Measurements from ENCODE around the gene LAMC3. TPM values are rescaled to one million over a fixed set of nuclear protein-coding genes. Genes with fewer than 3 reads are reported as not detected.

Gene LAMC3
- total and polyA plus RNA-seq, 3 donors from 2014 or later: 35.9 to 136 (median 86.3) TPM

DNA sequence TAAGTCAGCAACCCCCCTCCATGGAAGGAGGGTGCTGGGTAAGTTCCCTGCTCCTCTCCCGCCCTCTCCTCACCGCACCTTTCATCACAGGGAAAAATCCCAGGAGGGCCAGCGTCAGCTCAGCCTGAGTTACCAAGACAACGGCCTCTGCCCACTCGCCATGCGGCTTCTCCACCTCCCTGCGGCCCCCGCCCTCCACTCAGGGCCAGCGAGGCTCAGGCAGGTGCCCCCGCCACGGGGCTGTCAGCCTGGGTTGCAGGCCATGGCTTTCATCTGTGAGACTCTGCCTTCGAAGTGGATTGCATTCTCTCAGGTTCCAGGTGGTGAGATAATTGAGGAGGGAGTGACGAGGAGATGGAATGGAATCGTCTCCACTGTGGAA lies 27.2 kb upstream of the LAMC3 start:
- TF ChIP-seq CTCF (IDR thresholded peaks at IDR 0.05) (no peak), POLR2A (IDR thresholded peaks at IDR 0.05) (no peak)
- DNase-seq: no peak
- WGBS, 2 donors: 69 to 78% methylated on average over 7 to 14 of the region's 14 CpGs

DNA sequence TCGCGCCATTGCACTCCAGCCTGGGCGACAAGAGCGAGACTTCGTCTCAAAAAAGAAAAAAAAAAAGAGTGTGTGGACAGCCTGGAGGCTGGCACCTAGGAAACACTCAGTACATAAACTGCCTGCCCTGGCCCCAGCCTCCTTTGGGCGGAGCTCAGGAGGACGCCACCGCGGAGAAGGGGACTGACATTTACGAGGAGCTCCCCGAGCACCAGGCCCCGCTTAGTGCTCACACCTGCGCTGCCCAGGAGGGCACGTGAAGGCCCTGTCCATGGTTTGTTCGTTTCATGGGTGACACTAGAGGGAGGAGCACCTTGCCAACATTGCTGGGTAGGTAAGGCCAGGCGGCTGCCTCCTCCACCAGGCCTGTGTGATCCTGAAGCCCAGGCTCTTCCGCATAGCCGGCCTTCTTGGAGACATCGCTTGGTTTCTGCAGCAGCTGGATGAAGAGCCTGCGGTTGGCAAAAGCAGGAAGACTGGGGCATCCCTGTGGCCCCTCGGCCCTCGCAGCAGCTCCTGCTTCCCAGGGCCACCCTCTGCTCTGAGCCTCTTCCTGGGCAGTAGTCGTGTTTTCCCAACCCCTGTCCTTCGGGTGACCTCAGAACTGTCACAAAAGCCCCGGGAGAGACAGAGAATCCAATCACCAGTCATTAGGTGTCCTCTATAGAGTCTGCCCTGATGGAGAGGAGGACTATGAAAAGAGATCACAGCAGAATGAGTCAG lies 26.2 kb upstream of the LAMC3 start:
- H3K36me3 ChIP-seq (ENCODE audit: low read depth, missing control alignments): no peaks in the 10 kb centered on the region
- intact Hi-C loops (cut with DNase I; ENCODE audit: low total_unique reads): no loop called here
- 87 to 89% methylated on average over 17 to 25 of the region's 25 CpGs for WGBS, 2 donors
- no peak for TF ChIP-seq CTCF (IDR thresholded peaks at IDR 0.05)
- no peak for TF ChIP-seq POLR2A (IDR thresholded peaks at IDR 0.05)
- H3K27ac ChIP-seq: no peak overlapping the region
- no peaks in the 10 kb centered on the region for H3K9me3 ChIP-seq
- H3K4me1 ChIP-seq: no peaks in the 10 kb centered on the region
- H3K4me3 ChIP-seq: no peak overlapping the region
- no peak for DNase-seq
- no peaks in the 10 kb centered on the region for H3K27me3 ChIP-seq

More for the DNA sequence above, 27.2 kb upstream of the LAMC3 start:
- H3K27me3 ChIP-seq: no peaks in the 10 kb centered on the region
- H3K4me3 ChIP-seq: no peak overlapping the region
- H3K36me3 ChIP-seq (ENCODE audit: low read depth, missing control alignments): no peaks in the 10 kb centered on the region
- H3K9me3 ChIP-seq: no peaks in the 10 kb centered on the region
- no peaks in the 10 kb centered on the region for H3K4me1 ChIP-seq
- intact Hi-C loops (cut with DNase I; ENCODE audit: low total_unique reads): no loop called here
- H3K27ac ChIP-seq: no peak overlapping the region

- H3K36me3 ChIP-seq (ENCODE audit: low read depth, missing control alignments): no peaks in the 10 kb centered on the region
- no peak for DNase-seq
- no peak overlapping the region for H3K4me3 ChIP-seq
- no peaks in the 10 kb centered on the region for H3K9me3 ChIP-seq
- intact Hi-C loops (cut with DNase I; ENCODE audit: low total_unique reads): no loop called here
- H3K4me1 ChIP-seq: no peaks in the 10 kb centered on the region
- no peak for TF ChIP-seq CTCF (IDR thresholded peaks at IDR 0.05)
- TF ChIP-seq POLR2A (IDR thresholded peaks at IDR 0.05): no peak
- H3K27me3 ChIP-seq: no peaks in the 10 kb centered on the region
- WGBS, 2 donors: 78 to 84% methylated on average over 6 of the region's 6 CpGs
- H3K27ac ChIP-seq: no peak overlapping the region
Measured at GRCh38 chr9:130983359-130983670, 25.7 kb upstream of the LAMC3 start.

DNA sequence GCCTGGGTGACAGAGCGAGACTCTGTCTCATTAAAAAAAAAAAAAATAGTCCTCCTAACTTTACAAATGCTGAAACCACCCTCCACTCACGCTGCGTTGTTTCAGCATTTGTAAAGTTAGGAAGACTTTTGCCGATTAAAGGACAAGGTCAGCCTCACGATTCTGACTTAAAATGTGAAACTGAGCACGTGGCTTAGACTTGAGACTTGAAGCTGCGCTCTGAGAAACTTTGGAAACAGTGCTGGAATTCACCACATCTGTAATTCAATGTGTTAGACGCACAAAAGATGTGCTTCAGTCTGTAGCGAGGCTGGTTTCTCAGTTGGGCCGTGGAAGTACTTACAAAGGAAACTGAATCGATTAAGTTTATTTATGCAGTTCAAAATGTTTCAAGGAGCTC lies 25.0 kb upstream of the LAMC3 start:
- no peak overlapping the region for H3K4me3 ChIP-seq
- WGBS, 2 donors: 87 to 91% methylated on average over 11 of the region's 11 CpGs
- H3K9me3 ChIP-seq: no peaks in the 10 kb centered on the region
- DNase-seq: no peak
- no peaks in the 10 kb centered on the region for H3K4me1 ChIP-seq
- intact Hi-C loops (cut with DNase I; ENCODE audit: low total_unique reads): no loop called here
- H3K36me3 ChIP-seq (ENCODE audit: low read depth, missing control alignments): no peaks in the 10 kb centered on the region
- H3K27me3 ChIP-seq: no peaks in the 10 kb centered on the region
- H3K27ac ChIP-seq: no peak overlapping the region
- TF ChIP-seq CTCF (IDR thresholded peaks at IDR 0.05) (no peak), POLR2A (IDR thresholded peaks at IDR 0.05) (no peak)

GRCh38 chr9:130984521-130984920 lies 24.5 kb upstream of the LAMC3 start:
- Histone ChIP-seq H3K27ac (no peak overlapping the region), H3K9me3 (no peaks in the 10 kb centered on the region), H3K4me1 (no peaks in the 10 kb centered on the region), H3K27me3 (no peaks in the 10 kb centered on the region), H3K36me3 (ENCODE audit: low read depth, missing control alignments) (no peaks in the 10 kb centered on the region), H3K4me3 (no peak overlapping the region)
- DNase-seq: no peak
- 85 to 88% methylated on average over 8 of the region's 8 CpGs for WGBS, 2 donors
- intact Hi-C loops (cut with DNase I; ENCODE audit: low total_unique reads): no loop called here
- TF ChIP-seq CTCF (IDR thresholded peaks at IDR 0.05) (no peak), POLR2A (IDR thresholded peaks at IDR 0.05) (no peak)

Measured in testis (tissue), 3 donors.